Endothelial cell (in vitro differentiated cells): ENCODE data around the gene SLC12A8. TPM values are rescaled to one million over a fixed set of nuclear protein-coding genes. Genes with fewer than 3 reads are reported as not detected.

ENCODE experiments used
- DNase-seq: peaks from one replicate; pipeline ENCODE4 v3.0.0; 2021; ENCODE audit warnings: low spot score
- H3K27ac Mint-ChIP-seq: one replicate; pipeline ENCODE4 v1.8.0; 2021; ENCODE audit warnings: mixed read lengths, inconsistent platforms; ENCODE audit not compliant: unreplicated experiment
- H3K27me3 Mint-ChIP-seq: one replicate; pipeline ENCODE4 v1.8.0; 2021; ENCODE audit warnings: mild to moderate bottlenecking, moderate library complexity, mixed read lengths, inconsistent platforms; ENCODE audit not compliant: unreplicated experiment
- H3K36me3 Mint-ChIP-seq: one replicate; pipeline ENCODE4 v1.8.0; 2021; ENCODE audit warnings: mild to moderate bottlenecking, low read depth, mixed read lengths, inconsistent platforms; ENCODE audit not compliant: unreplicated experiment
- H3K4me1 Mint-ChIP-seq: one replicate; pipeline ENCODE4 v1.8.0; 2021; ENCODE audit warnings: mild to moderate bottlenecking, mixed read lengths, inconsistent platforms; ENCODE audit not compliant: unreplicated experiment
- H3K4me3 Mint-ChIP-seq: one replicate; pipeline ENCODE4 v1.8.0; 2021; ENCODE audit warnings: mild to moderate bottlenecking, mixed read lengths, inconsistent platforms; ENCODE audit not compliant: unreplicated experiment
- H3K9me3 Mint-ChIP-seq: one replicate; pipeline ENCODE4 v1.8.0; 2021; ENCODE audit warnings: mixed read lengths, inconsistent platforms; ENCODE audit not compliant: unreplicated experiment
- total RNA-seq: library from RNA; stranded (reverse); fragmentation: NEBNext Ultra II Directional; extraction: Animal tissue kit (Norgen Biotek cat#: 25700); gene quantifications from one replicate; pipeline ENCODE4 v1.2.1, GENCODE V29; 2021; ENCODE audit not compliant: unreplicated experiment
- TF ChIP-seq, protein P1 (sequence below): fragments of 200-600 bp; sonication (generic); IDR thresholded peaks from one replicate; pipeline ENCODE4 v1.5.0; 2021; ENCODE audit warnings: antibody characterized with exemption; ENCODE audit not compliant: unreplicated experiment

The SLC12A8 gene
- total RNA-seq, 1 donor from 2014 or later = 0.54 TPM

DNA sequence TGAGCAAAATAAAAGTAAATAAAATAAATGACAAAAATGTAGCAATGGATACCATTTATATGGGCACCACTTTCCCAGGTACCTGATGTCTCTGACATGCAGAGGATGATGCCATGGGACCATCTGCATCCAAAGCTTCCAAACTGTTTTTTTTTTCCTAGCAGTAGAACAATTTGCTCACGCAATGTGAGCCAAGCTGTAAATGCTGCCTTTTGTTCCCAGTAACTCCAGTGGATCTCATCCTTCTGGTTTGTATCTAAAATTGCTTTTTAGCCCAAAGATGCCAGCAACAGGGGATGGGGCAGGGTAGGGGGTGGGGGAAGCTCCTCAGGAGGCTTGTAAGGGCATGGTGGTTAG is 32.7 kb downstream of the SLC12A8 start:
- peaks cover 5% of the 10 kb centered on the region for H3K4me1 Mint-ChIP-seq
- TF ChIP-seq, protein P1, sequence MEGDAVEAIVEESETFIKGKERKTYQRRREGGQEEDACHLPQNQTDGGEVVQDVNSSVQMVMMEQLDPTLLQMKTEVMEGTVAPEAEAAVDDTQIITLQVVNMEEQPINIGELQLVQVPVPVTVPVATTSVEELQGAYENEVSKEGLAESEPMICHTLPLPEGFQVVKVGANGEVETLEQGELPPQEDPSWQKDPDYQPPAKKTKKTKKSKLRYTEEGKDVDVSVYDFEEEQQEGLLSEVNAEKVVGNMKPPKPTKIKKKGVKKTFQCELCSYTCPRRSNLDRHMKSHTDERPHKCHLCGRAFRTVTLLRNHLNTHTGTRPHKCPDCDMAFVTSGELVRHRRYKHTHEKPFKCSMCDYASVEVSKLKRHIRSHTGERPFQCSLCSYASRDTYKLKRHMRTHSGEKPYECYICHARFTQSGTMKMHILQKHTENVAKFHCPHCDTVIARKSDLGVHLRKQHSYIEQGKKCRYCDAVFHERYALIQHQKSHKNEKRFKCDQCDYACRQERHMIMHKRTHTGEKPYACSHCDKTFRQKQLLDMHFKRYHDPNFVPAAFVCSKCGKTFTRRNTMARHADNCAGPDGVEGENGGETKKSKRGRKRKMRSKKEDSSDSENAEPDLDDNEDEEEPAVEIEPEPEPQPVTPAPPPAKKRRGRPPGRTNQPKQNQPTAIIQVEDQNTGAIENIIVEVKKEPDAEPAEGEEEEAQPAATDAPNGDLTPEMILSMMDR = no peak
- no peak overlapping the region for H3K27ac Mint-ChIP-seq
- H3K9me3 Mint-ChIP-seq = no peaks in the 10 kb centered on the region
- no peaks in the 10 kb centered on the region for H3K36me3 Mint-ChIP-seq
- H3K4me3 Mint-ChIP-seq = no peak overlapping the region
- H3K27me3 Mint-ChIP-seq = no peaks in the 10 kb centered on the region
- no peak for DNase-seq

DNA sequence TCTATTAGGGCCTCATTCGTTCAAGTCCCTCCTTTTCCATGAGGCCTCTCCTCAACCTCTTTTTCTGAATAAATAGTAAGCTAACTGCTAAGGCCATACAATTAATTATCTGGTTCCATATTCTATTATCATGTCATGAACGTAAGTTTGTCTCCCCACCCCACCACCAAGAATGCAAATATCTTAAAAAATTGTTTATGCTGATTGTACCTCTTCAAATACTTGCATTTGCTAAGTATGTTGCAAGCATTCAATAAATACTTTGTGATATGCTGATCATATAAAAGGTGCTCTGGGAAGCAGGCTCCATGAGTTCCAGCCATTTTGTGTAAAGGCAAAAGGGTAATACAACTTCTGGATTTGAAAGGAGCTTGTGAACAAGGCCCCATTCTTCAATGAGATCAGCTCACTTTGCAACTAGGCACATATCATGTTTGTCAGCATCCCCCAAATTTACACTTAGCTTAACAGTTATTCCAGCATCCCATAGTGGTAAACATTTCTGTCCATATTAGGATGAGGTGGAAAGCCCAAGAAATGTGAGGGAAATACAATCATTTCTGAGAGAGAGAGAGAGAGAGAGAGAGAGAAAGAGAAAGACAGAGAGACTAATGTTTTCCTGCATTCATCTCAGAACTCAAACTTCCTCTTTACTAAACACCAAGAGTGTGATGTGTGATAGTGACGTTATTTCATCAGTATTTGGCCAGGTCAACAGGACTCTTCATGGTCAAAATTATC is 33.2 kb downstream of the SLC12A8 start:
- DNase-seq = no peak
- H3K27ac Mint-ChIP-seq = no peak overlapping the region
- TF ChIP-seq, protein P1 = no peak
- no peaks in the 10 kb centered on the region for H3K27me3 Mint-ChIP-seq
- H3K4me3 Mint-ChIP-seq = no peak overlapping the region
- H3K36me3 Mint-ChIP-seq = no peaks in the 10 kb centered on the region
- H3K9me3 Mint-ChIP-seq = no peaks in the 10 kb centered on the region
- peaks cover 5% of the 10 kb centered on the region for H3K4me1 Mint-ChIP-seq

DNA sequence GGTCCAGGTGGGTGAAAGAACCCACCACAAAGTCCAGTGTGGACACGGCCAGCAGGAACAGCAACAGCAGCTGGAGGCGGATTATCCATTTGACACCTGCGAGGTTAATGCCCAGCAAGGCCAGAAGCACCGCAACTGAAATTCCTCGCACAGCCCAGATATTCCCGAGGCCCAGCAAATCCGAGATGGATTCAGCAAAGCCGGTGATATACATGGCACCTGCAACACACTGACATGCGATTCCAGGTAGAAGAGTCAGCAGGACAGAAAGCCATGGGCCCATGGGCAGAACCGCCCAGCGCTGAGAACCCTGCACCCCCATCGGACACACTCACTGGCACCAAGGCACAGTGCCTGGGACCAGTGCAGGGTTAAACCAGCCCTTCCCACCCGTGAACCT is 34.8 kb downstream of the SLC12A8 start:
- Mint-ChIP-seq H3K27ac (no peak overlapping the region), H3K4me1 (peaks cover 5% of the 10 kb centered on the region), H3K27me3 (no peaks in the 10 kb centered on the region), H3K36me3 (no peaks in the 10 kb centered on the region), H3K4me3 (no peak overlapping the region), H3K9me3 (peaks cover 4% of the 10 kb centered on the region)
- TF ChIP-seq, protein P1 = no peak
- no peak for DNase-seq

DNA sequence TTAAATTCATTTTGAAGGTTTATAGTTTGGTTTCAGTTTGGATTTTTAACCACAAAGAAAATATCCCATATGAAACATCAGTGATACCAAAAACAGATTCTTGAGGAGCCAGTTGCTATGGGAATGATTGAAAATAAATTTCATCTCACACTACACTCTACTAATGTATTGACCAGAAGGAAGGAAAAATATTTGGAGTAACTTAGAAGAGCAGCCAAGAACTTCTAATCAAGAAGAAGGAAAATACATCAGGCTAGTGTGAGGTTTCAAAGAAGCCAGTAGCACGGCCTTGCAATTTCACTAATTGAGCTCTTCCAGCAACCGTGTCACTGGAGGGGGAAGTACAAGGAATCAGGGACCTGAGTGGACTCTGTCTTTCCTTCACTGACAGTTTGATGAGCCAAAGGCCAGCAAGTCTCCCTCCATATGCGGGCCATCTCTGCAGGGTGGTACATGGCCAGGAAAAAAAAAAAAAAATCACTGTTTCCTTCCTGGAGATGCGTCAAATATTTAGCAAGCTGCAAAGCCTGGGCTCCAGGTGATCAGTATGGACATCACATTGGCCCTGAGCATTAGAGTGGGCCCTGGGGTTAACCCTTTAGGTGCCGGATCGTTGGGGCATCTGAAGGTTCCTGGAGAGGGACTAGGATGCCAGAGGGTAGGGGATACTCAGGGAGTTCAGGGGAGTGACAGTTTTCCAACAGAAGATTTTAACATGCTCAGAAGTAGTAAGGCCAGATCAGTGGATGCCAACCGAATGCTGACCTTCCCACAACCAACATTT is 37.1 kb downstream of the SLC12A8 start:
- peaks cover 5% of the 10 kb centered on the region for H3K4me1 Mint-ChIP-seq
- H3K36me3 Mint-ChIP-seq = no peaks in the 10 kb centered on the region
- H3K27ac Mint-ChIP-seq = no peak overlapping the region
- H3K4me3 Mint-ChIP-seq = no peak overlapping the region
- TF ChIP-seq, protein P1 = no peak
- DNase-seq = no peak
- no peaks in the 10 kb centered on the region for H3K27me3 Mint-ChIP-seq
- peaks cover 4% of the 10 kb centered on the region for H3K9me3 Mint-ChIP-seq

DNA sequence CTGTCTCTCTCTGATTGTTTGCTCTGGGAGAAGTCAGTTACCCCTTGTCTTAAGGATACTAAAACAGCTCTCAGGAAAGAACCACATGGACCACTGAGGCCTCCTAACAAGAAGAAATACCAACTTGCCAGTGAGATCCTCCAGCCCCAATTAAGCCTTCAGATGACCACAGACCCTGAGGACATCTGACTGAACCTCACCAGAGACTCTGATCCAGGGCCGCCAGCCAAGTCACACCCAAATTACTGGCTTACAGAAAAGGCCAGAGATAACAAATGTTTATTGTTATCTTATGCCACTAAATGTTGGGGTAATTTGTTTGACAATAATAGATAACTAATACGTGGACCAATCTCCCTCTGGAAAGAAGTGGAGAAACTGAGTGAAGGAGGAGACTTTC is 40.2 kb downstream of the SLC12A8 start:
- H3K4me1 Mint-ChIP-seq = peaks cover 2% of the 10 kb centered on the region
- no peak overlapping the region for H3K4me3 Mint-ChIP-seq
- H3K9me3 Mint-ChIP-seq = peaks cover 4% of the 10 kb centered on the region
- TF ChIP-seq, protein P1 = no peak
- H3K36me3 Mint-ChIP-seq = no peaks in the 10 kb centered on the region
- DNase-seq = no peak
- no peak overlapping the region for H3K27ac Mint-ChIP-seq
- H3K27me3 Mint-ChIP-seq = no peaks in the 10 kb centered on the region
